Stimulated activated CD8-positive, alpha-beta memory T cell treated with anti-CD3 and anti-CD28 coated beads, Interleukin-7, amount 100 ng/mL, for 1 hour (primary cell): ENCODE results near the gene IDE.
"Not testable (repeated sequence)": the region's sequence is repeated elsewhere in the genome, so short reads cannot be mapped to it uniquely, and the experiment has no call there.

Experiments used
- DNase-seq, 2 donors: peaks; one replicate each; pipeline ENCODE4 v3.0.0-alpha.2; 2020; ENCODE audit warnings: low read depth in 2 of 2

Gene IDE

GRCh38 chr10:92492748-92493240 is 81.1 kb downstream of the IDE start:
- no peak for DNase-seq

DNA sequence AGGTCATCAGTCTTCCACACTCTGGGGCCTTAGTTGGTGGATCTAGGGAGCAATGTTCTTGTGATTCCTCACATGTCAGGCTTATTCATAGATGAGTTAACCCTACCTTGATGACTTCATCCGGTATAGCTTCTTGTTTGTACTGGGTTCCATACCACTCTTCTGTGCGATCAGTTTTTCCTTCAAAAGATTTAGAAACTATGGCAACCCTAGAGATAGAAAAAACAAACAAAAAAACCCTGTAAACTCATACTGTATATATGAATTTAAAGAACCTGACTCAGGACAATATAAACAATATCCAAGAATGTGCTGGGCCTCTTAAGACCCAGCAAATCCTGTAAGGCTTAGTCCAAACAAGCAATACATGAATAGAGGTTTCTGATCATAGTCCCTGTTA is 83.5 kb downstream of the IDE start:
- no peak for DNase-seq

- DNase-seq: no peak
Observed at GRCh38 chr10:92486637-92487036, 87.3 kb downstream of the IDE start.

- DNase-seq: no peak
Observed at GRCh38 chr10:92483539-92483938, 90.4 kb downstream of the IDE start.

- no peak for DNase-seq
Observed at GRCh38 chr10:92480413-92480812, 93.5 kb downstream of the IDE start.

DNA sequence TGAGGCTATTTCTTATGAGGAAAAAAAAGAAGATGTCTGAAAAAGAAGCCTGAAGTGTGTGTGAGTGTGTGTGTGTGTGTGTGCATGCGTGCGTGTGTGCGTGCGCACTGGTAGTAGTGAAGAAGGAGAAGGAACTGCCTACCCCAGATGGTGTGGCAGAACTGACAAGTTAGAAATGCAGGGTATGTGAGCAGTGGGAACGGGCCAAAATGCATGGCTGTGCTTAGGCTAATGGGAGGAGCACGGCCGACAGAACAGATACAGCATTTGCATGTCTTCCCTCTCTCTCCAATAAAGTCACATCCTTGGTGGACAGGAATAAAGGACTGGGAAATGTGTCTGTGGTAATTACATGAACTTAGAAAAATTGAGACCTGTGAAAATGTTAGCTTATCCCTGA is 94.3 kb downstream of the IDE start:
- no peak for DNase-seq

- DNase-seq: no peak
Observed at GRCh38 chr10:92478536-92478935, 95.4 kb downstream of the IDE start.

- no peak for DNase-seq
Observed at GRCh38 chr10:92475357-92475868, 98.5 kb downstream of the IDE start.

GRCh38 chr10:92470026-92470425 is 103.9 kb downstream of the IDE start:
- no peak for DNase-seq

DNA sequence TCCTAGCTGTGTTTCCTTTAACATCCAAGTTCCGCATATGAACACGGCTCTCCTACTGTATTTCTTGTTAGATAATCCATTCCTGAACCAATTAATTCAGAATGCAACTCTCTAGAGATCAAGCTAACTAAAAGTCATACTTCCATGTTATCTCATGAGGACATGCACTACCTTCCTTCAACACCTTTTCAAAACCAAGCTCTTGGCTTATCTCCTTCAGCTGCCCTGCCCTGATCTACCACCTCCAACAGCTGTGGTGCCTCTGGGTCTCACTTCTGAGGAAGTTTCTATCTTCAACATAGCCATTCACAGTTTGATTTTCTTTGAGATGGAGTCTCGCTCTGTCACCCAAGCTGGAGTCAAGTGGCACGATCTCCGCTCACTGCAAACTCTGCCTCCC is 109.5 kb downstream of the IDE start:
- no peak for DNase-seq

- DNase-seq: no peak
Observed at GRCh38 chr10:92463582-92463981, 110.3 kb downstream of the IDE start.

DNA sequence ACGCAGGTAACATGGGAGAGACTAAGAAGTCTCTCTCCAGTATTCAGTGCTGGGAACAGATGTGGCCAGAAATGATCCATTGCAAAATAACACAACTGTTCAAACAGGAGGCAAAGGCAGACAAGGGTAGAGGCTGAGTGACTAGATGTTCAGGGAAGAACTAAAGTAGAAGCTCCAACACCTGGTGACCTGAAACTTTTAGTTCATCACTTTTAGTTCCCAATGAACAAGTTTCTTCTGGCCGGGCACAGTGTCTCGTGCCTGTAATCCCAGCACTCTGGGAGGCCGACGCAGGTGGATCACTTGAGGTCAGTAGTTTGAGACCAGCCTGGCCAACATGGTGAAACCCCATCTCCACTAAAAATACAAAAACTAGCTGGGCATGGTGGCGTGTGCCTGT is 118.9 kb downstream of the IDE start:
- not testable (repeated sequence) for DNase-seq

DNA sequence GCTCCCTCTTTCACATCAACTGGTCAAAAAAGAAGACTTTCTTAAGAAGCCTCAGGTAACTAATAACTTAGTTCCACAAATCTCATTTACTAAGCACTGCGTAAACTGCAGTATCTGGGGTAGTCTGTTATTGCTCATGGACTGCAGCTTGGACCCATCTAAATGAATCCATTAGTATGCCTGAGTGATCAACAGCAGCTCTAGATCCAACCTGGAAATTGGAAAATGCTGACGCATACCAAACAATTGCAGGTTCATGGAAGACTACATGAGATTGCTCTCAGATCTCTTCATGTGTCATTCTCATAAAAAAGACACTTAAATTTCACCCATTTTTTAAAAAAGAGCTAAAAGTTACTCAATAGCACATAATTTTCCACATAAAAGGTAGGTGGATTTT is 121.6 kb downstream of the IDE start:
- no peak for DNase-seq

GRCh38 chr10:92451431-92451830 is 122.5 kb downstream of the IDE start:
- DNase-seq: no peak

GRCh38 chr10:92450896-92451295 is 123.0 kb downstream of the IDE start:
- DNase-seq: no peak

DNA sequence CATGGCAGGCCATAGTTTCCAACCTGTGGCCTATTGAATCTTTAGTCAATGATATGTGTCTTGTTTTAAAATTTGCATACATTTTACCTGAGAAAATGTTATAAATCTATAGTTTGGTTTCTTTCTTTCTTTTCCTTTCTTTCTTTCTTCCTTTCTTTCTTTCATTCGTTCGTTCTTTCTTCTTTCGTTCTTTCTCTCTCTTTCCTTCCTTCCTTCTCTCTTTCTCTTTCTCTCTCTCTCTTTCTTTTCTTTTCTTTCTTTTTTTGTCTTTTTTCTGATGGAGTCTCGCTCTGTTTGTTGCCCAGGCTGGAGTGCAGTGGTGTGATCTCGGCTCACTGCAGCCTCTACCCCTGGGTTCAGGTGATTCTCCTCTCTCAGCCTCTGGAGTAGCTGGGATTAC is 133.3 kb downstream of the IDE start:
- no peak for DNase-seq

- DNase-seq: no peak
Observed at GRCh38 chr10:92438220-92438619, 135.7 kb downstream of the IDE start.

DNA sequence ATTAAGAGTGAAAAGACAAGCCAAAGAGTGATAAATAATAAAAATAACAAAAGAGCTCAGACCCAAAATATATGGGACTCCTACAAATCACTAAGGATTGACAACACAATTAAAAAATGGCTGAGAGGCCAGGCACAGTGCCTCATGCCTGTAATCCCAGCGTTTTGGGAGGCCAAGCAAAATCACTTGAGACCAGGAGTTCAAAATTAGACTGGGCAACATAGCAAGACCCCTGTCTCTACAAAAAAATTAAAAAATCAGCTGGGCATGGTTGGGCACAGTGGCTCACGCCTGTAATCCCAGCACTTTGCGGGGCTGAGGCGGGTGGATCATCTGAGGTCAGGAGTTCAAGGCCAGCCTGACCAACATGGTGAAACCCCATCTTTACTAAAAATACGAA is 137.3 kb downstream of the IDE start:
- no peak for DNase-seq

DNA sequence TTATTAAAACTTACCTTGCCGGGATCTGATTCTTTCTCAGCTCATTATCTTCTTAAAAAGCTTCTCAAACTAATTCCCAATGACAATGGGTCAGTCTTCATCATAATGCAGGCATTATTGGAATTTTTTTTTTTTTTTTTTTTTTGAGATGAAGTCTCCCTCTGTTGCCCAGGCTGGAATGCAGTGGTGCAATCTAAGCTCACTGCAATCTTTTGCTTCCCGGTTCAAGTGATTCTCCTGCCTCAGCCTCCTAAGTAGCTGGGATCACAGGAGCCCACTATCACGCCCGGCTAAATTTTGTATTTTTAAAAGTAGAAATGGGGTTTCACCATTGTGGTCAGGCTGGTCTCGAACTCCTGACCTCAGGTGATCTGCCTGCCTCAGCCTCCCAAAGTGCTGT is 137.8 kb downstream of the IDE start:
- DNase-seq: not testable (repeated sequence)

DNA sequence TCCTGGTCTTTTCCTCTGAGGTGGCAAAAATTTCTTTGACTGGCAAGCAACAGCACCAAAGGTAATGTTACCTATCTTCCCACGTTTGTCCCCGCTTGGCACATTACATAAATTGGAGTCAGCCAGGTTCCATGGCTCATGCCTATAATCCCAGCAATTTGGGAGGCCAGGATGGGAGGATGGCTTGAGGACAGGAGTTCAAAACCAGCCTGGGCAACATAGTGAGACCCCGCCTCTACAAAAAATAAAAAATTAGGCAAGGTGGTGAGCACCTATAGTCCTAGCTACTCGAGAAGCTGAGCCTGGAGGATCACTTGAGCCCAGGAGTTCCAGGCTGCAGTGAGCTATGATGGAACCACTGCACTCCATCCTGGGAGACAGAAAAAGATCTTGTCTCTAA is 139.5 kb downstream of the IDE start:
- no peak for DNase-seq

GRCh38 chr10:92432596-92432995 is 141.3 kb downstream of the IDE start:
- DNase-seq: no peak

DNA sequence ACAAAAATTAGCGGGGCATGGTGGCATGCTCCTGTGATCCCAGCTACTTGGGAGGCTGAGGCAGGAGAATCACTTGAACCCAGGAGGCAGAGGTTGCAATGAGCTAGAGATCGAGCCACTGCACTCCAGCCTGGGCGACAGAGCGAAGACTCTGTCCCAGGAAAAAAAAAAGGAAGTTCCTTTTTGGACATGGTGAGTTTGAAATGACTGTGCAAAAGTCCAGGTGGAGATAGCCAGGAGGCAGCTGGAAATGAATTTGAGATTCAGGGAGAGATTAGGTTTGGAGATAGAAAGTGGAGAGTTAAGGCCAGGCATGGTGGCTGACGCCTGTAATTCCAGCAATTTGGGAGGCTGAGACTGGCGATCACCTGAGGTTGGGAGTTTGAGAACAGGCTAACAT is 143.8 kb downstream of the IDE start:
- no peak for DNase-seq

GRCh38 chr10:92421550-92421949 is 152.3 kb downstream of the IDE start:
- DNase-seq: no peak

DNA sequence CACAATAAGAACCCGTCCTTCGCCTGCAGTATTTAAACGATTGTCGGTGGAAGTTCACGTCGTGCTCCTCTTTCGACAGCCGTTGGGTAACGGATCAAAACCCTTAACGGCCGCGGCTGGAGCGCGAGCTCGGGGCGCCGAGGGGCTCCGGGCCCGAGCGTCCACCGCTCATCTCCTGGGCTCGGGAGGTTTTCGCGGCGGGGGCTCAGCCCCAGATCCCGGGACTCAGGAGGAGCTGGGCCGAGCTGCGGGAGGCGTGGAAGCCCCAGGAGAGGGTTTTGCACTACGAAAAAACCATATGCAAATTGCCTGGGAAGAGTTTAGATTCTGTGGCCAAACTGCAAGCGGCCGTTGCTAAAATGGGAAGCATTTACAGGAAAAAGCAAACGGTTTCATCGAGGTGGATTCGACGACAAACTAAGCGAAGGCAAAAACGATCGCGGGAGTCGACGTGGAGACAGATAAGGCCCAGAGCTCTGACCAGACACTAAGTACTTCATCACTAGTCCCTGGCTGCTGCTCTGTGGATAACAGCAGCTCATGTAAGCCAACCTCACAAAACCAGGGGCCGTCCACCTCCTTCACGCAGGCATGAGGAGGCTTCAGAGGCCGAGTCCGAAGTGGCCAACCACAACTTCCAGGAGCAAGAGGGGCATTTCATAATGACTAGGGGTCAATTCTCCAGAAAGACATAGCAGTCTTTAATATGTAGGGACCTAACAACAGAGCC is 153.2 kb downstream of the IDE start:
- no peak for DNase-seq
